Endothelial cell of umbilical vein (primary cell): ENCODE results near the gene BRF1. TPM values are rescaled to one million over a fixed set of nuclear protein-coding genes. Genes with fewer than 3 reads are reported as not detected.
A peak's percentile ranks its signal among the peaks of the same experiment; 100 is the strongest.

Experiments
- BruUV-seq: library from RNA; stranded (reverse); fragments of 400-500 nt; replicated peaks from 2 replicates; lab custom pipeline; 2021; lab: Mats Ljungman, UMichigan
- CTCF ChIA-PET: fragments of 300-600, 350-600 bp; sonication (Branson Sonifier 250); formaldehyde crosslinking; loops from one replicate; lab custom pipeline; 2021; ENCODE audit warnings: antibody characterized with exemption, inconsistent platforms; lab: Charles Lee
- POLR2A ChIA-PET: fragments of 300-600, 350-600 bp; sonication (Branson Sonifier 250); formaldehyde crosslinking; loops from one replicate; lab custom pipeline; 2021; ENCODE audit warnings: antibody characterized with exemption, inconsistent platforms; lab: Charles Lee
- DNase-seq: peaks from one replicate; pipeline ENCODE4 v3.0.0-alpha.2; 2011; ENCODE audit warnings: low read depth, low spot score
- FAIRE-seq: peaks from 2 replicates; lab custom pipeline; 2011; peaks lifted over from hg19 to GRCh38; lab: Jason Lieb, UNC
- H2AFZ ChIP-seq: 2 replicates; pipeline ENCODE4 v1.6.0; 2012; ENCODE audit warnings: low read depth, low read length, control low read depth, inconsistent platforms
- H3K27ac ChIP-seq: 2 replicates; pipeline ENCODE4 v1.5.1; 2011; ENCODE audit warnings: low read depth, mild to moderate bottlenecking, control low read depth, low read length, moderate library complexity; ENCODE audit not compliant: insufficient read depth
- H3K27me3 ChIP-seq, 2 experiments: 2 replicates each; pipeline versions ENCODE4 v1.6.0 to v1.6.1; 2011; ENCODE audit warnings: low read length in 2 of 2, mixed read lengths in 1 of 2; ENCODE audit not compliant: control insufficient read depth in 2 of 2, insufficient read depth in 2 of 2
- H3K36me3 ChIP-seq, 2 experiments: 2 replicates in 1 of 2; 3 replicates in 1 of 2; pipeline ENCODE4 v1.5.1; 2011; ENCODE audit warnings: low read length in 2 of 2, mild to moderate bottlenecking in 1 of 2, moderate library complexity in 1 of 2; ENCODE audit not compliant: control insufficient read depth in 2 of 2, insufficient read depth in 2 of 2; ENCODE audit errors: extremely low read depth in 1 of 2
- H3K4me1 ChIP-seq: 3 replicates; pipeline ENCODE4 v1.5.1; 2011; ENCODE audit warnings: mild to moderate bottlenecking, low read length; ENCODE audit not compliant: control insufficient read depth, insufficient read depth; ENCODE audit errors: extremely low read depth
- H3K4me2 ChIP-seq: 2 replicates; pipeline ENCODE4 v1.6.1; 2011; ENCODE audit warnings: low read length, control low read depth, mixed read lengths; ENCODE audit not compliant: insufficient read depth
- H3K4me3 ChIP-seq, 3 experiments: fragments of 200-600 bp in 1 of 3; sonication (generic), shearing (Covaris generic) in 1 of 3; replicated peaks in 1 of 3; 2 replicates each; pipeline ENCODE4 v1.5.1; 2011 to 2016; ENCODE audit warnings: control low read depth in 3 of 3, low read length in 3 of 3, mild to moderate bottlenecking in 2 of 3, inconsistent platforms in 1 of 3, low read depth in 1 of 3, moderate library complexity in 1 of 3; ENCODE audit not compliant: insufficient read depth in 1 of 3
- H3K79me2 ChIP-seq: 2 replicates; pipeline ENCODE4 v1.6.0; 2012; ENCODE audit warnings: low read length, inconsistent platforms; ENCODE audit not compliant: control insufficient read depth, insufficient read depth
- H3K9ac ChIP-seq: replicated peaks from 2 replicates; pipeline ENCODE3; 2011; ENCODE audit warnings: low read length, control low read depth; ENCODE audit not compliant: insufficient read depth; ENCODE audit errors: extremely low read depth
- H3K9me1 ChIP-seq: replicated peaks from 3 replicates; pipeline ENCODE4 v1.6.0; 2011; ENCODE audit warnings: mild to moderate bottlenecking, low read length; ENCODE audit not compliant: control insufficient read depth, insufficient read depth; ENCODE audit errors: extremely low read depth
- H3K9me3 ChIP-seq: replicated peaks from 2 replicates; pipeline ENCODE4 v1.5.1; 2012; ENCODE audit warnings: low read length, inconsistent platforms; ENCODE audit not compliant: control insufficient read depth, insufficient read depth
- H4K20me1 ChIP-seq: replicated peaks from 2 replicates; pipeline ENCODE3; 2011; ENCODE audit warnings: mild to moderate bottlenecking, low read length; ENCODE audit not compliant: control insufficient read depth, insufficient read depth; ENCODE audit errors: extremely low read depth
- EZH2 ChIP-seq: IDR thresholded peaks from 2 replicates; pipeline ENCODE4 v1.6.1; 2012; ENCODE audit warnings: borderline replicate concordance, low read depth, mild to moderate bottlenecking, moderate library complexity, low read length, inconsistent platforms; ENCODE audit not compliant: severe bottlenecking
- FOS ChIP-seq: IDR thresholded peaks from 2 replicates; pipeline ENCODE4 v1.6.1; 2011; ENCODE audit warnings: mild to moderate bottlenecking, low read length, moderate library complexity, borderline replicate concordance; ENCODE audit not compliant: insufficient read depth
- GATA2 ChIP-seq: IDR thresholded peaks from 2 replicates; pipeline ENCODE4 v1.7.0; 2011; ENCODE audit warnings: low read depth, mild to moderate bottlenecking, moderate library complexity, mixed read lengths, low read length; ENCODE audit not compliant: insufficient read length, insufficient read depth
- JUN ChIP-seq: IDR thresholded peaks from 2 replicates; pipeline ENCODE4 v1.6.1; 2011; ENCODE audit warnings: borderline replicate concordance, low read depth; ENCODE audit not compliant: insufficient read length, insufficient read depth
- MYC ChIP-seq: IDR thresholded peaks from one replicate; pipeline ENCODE4 v1.6.1; 2011; ENCODE audit warnings: mild to moderate bottlenecking, low read depth, low read length
- POLR2A ChIP-seq: IDR thresholded peaks from 2 replicates; pipeline ENCODE4 v1.6.1; 2012; ENCODE audit warnings: low read depth, mild to moderate bottlenecking, control low read depth, low read length
- POLR2AphosphoS5 ChIP-seq: IDR thresholded peaks from 2 replicates; pipeline ENCODE4 v1.6.1; 2012; ENCODE audit warnings: low read depth, mild to moderate bottlenecking, control low read depth, low read length, moderate library complexity; ENCODE audit not compliant: insufficient read depth
- dilution Hi-C: fragments of 300-500 bp; cut with MboI; formaldehyde crosslinking; loops from one replicate; pipeline ENCODE4 v1.15.0; 2019; ENCODE audit warnings: low sequenced_read_pairs; ENCODE audit not compliant: extremely low pct_ligation_motif_present
- intact Hi-C: fragments of 100-400 bp; cut with micrococcal nuclease; formaldehyde crosslinking; loops from one replicate; pipeline ENCODE4 v1.10.0; 2022
- polyA plus RNA-seq, 4 experiments: library from polyadenylated mRNA; depleted of rRNA in 3 of 4; stranded (reverse) in 3 of 4; unstranded in 1 of 4; fragments of >200 nt; gene quantifications; 2 replicates each; pipeline versions ENCODE4 v1.2.1 to v1.2.3, GENCODE V29; 2011 to 2012; ENCODE audit warnings: missing spikeins in 1 of 4
- total RNA-seq: library from RNA; stranded (reverse); gene quantifications from 2 replicates; pipeline ENCODE4 v1.2.3, GENCODE V29; 2021
- TF ChIP-seq, protein P1 (sequence below), 2 donors: IDR thresholded peaks; 1 replicate in 1 of 2; 2 replicates in 1 of 2; pipeline ENCODE4 v1.5.1; 2011; ENCODE audit warnings: low read length in 2 of 2, mild to moderate bottlenecking in 2 of 2, moderate library complexity in 2 of 2, control low read depth in 1 of 2, inconsistent platforms in 1 of 2, low read depth in 1 of 2; ENCODE audit not compliant: insufficient read depth in 1 of 2; ENCODE audit errors: extremely low read depth in 1 of 2
- TF ChIP-seq, protein P2 (sequence below): IDR thresholded peaks from 2 replicates; pipeline ENCODE4 v1.6.1; 2011; ENCODE audit not compliant: insufficient read depth, insufficient read length

The BRF1 gene
- total and polyA plus RNA-seq, 2 donors (not counting 3 experiments of a cell fraction or from before 2014, with no cell fraction given): 19.0 to 47.2 TPM

DNA sequence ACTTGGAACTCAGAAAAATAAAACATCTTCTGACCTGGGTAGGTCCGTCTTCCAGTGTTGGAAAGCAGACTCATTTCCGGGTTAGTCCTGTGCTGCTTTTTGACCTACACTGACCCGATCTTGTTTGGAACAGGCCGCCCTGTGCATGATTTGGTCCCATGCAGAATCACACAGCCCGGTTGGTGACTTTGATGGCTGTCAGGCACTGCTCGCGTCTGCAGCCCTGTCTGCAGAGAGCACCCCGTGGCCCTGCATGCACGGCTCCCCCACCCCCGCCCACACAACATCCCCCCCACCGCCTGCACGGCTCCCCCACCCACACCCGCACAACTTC, 45.4 kb upstream of the BRF1 start:
- Histone ChIP-seq H3K9ac (no peak overlapping the region), H3K9me3 (no peaks in the 10 kb centered on the region), H3K79me2 (peaks cover 6% of the 10 kb centered on the region), H3K27ac (no peak overlapping the region), H3K36me3 (peaks cover 0 to 2% of the 10 kb centered on the region in 2 experiments), H3K4me1 (no peaks in the 10 kb centered on the region), H3K4me3 (no peak overlapping the region), H3K4me2 (no peak overlapping the region), H3K9me1 (no peaks in the 10 kb centered on the region), H4K20me1 (no peaks in the 10 kb centered on the region), H2AFZ (no peak overlapping the region), H3K27me3 (no peaks in the 10 kb centered on the region)
- FAIRE-seq: peak; percentile 70
- TF ChIP-seq POLR2AphosphoS5: no peak
- TF ChIP-seq, protein P1, sequence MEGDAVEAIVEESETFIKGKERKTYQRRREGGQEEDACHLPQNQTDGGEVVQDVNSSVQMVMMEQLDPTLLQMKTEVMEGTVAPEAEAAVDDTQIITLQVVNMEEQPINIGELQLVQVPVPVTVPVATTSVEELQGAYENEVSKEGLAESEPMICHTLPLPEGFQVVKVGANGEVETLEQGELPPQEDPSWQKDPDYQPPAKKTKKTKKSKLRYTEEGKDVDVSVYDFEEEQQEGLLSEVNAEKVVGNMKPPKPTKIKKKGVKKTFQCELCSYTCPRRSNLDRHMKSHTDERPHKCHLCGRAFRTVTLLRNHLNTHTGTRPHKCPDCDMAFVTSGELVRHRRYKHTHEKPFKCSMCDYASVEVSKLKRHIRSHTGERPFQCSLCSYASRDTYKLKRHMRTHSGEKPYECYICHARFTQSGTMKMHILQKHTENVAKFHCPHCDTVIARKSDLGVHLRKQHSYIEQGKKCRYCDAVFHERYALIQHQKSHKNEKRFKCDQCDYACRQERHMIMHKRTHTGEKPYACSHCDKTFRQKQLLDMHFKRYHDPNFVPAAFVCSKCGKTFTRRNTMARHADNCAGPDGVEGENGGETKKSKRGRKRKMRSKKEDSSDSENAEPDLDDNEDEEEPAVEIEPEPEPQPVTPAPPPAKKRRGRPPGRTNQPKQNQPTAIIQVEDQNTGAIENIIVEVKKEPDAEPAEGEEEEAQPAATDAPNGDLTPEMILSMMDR (IDR thresholded peaks at IDR 0.05; ENCODE audit: extremely low read depth in 1 of 2, insufficient read depth in 1 of 2, low read depth in 1 of 2, low read length in 2 of 2): no peak
- TF ChIP-seq JUN: no peak
- no peak for TF ChIP-seq POLR2A
- no peak for TF ChIP-seq EZH2
- TF ChIP-seq FOS: no peak
- no peak for TF ChIP-seq MYC
- no peak for TF ChIP-seq GATA2
- TF ChIP-seq, protein P2, sequence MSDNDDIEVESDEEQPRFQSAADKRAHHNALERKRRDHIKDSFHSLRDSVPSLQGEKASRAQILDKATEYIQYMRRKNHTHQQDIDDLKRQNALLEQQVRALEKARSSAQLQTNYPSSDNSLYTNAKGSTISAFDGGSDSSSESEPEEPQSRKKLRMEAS: no peak
- CTCF ChIA-PET: interaction anchor here (0.8 to 1.4 kb wide), 3 partner anchors 24 to 256 kb away, joined by 3 to 7 read pairs (median 3); partner anchors contain the start of gene PACS2
- dilution Hi-C loops: no loop called here
- BruUV-seq: no TSS peak
- POLR2A ChIA-PET: no interaction called here
- no peak for DNase-seq
- intact Hi-C loops: no loop called here
